Left ventricle myocardium superior (tissue), 1 donor: ENCODE measurements around the gene TMEM266. TPM values are rescaled to one million over a fixed set of nuclear protein-coding genes. Genes with fewer than 3 reads are reported as not detected.
A peak's percentile ranks its signal among the peaks of the same experiment; 100 is the strongest.

Experiments used
- ATAC-seq: fragments of 200-7000 bp; cut with Tn5 transposase; one replicate; pipeline ENCODE4 v1.9.1; 2020; ENCODE audit warnings: mild to moderate bottlenecking, moderate library complexity
- DNase-seq: peaks from one replicate; pipeline ENCODE4 v3.0.0-alpha.2; 2020
- intact Hi-C: fragments of 100-400 bp; cut with micrococcal nuclease; formaldehyde crosslinking; loops from one replicate; pipeline ENCODE4 v1.11.0; 2022
- total RNA-seq: library from RNA; stranded (reverse); fragmentation: NEBNext Ultra II Directional; extraction: Animal tissue kit (Norgen Biotek cat#: 25700); gene quantifications from one replicate; pipeline ENCODE4 v1.2.1, GENCODE V29; 2021
- donor health status: DM: no; HTN: yes; CAD: no; lungs with severe emphysema.

The TMEM266 gene
- total RNA-seq, 1 donor from 2014 or later, result 0.10 TPM

GRCh38 chr15:76153241-76154197, 93.7 kb downstream of the TMEM266 start:
- no peak for DNase-seq
- no peak for ATAC-seq
- intact Hi-C loops, result no loop called here

- no peak for DNase-seq
- ATAC-seq, result no peak
- intact Hi-C loops, result no loop called here
Measured at GRCh38 chr15:76155731-76156130, 95.9 kb downstream of the TMEM266 start.

GRCh38 chr15:76158226-76158625, 98.4 kb downstream of the TMEM266 start:
- ATAC-seq (no peak), DNase-seq (no peak)
- intact Hi-C loops, result no loop called here

- DNase-seq (no peak), ATAC-seq (no peak)
- intact Hi-C loops, result no loop called here
Measured at GRCh38 chr15:76158815-76159214, 99.0 kb downstream of the TMEM266 start.

- intact Hi-C loops, result no loop called here
- ATAC-seq (no peak), DNase-seq (no peak)
Measured at GRCh38 chr15:76159282-76159681, 99.5 kb downstream of the TMEM266 start.

- DNase-seq, result peak; percentile 52
- intact Hi-C loops, result no loop called here
- peak; percentile 57 for ATAC-seq
Measured at GRCh38 chr15:76160426-76161152, 100.8 kb downstream of the TMEM266 start.

GRCh38 chr15:76161153-76162035, 101.6 kb downstream of the TMEM266 start:
- no peak for ATAC-seq
- no peak for DNase-seq
- intact Hi-C loops, result no loop called here

- intact Hi-C loops, result no loop called here
- no peak for ATAC-seq
Measured at GRCh38 chr15:76162036-76162398, 102.2 kb downstream of the TMEM266 start.

GRCh38 chr15:76162784-76163456, 103.1 kb downstream of the TMEM266 start:
- peak; percentile 55 for DNase-seq
- ATAC-seq, result peak; percentile 58
- intact Hi-C loops, result no loop called here

More at GRCh38 chr15:76162036-76162398, 102.2 kb downstream of the TMEM266 start:
- no peak for DNase-seq

GRCh38 chr15:76163457-76164295, 103.9 kb downstream of the TMEM266 start:
- intact Hi-C loops, result no loop called here

GRCh38 chr15:76164602-76165001, 104.8 kb downstream of the TMEM266 start:
- ATAC-seq (no peak), DNase-seq (no peak)
- intact Hi-C loops, result no loop called here

More at GRCh38 chr15:76163457-76164295, 103.9 kb downstream of the TMEM266 start:
- DNase-seq, result peak; percentile 88
- ATAC-seq, result peak; percentile 90

- no peak for DNase-seq
Measured at GRCh38 chr15:76165951-76166350, 106.2 kb downstream of the TMEM266 start.

GRCh38 chr15:76168237-76168984, 108.6 kb downstream of the TMEM266 start:
- DNase-seq (no peak), ATAC-seq (no peak)
- intact Hi-C loops, result no loop called here

More at GRCh38 chr15:76165951-76166350, 106.2 kb downstream of the TMEM266 start:
- ATAC-seq, result no peak
- intact Hi-C loops, result no loop called here

- ATAC-seq (peak; percentile 37), DNase-seq (no peak)
- intact Hi-C loops, result no loop called here
Measured at GRCh38 chr15:76169018-76169417, 109.2 kb downstream of the TMEM266 start.

GRCh38 chr15:76169911-76170800, 110.4 kb downstream of the TMEM266 start:
- intact Hi-C loops, result no loop called here
- DNase-seq (peak; percentile 45), ATAC-seq (peak; percentile 50)

GRCh38 chr15:76172782-76173181, 113.0 kb downstream of the TMEM266 start:
- intact Hi-C loops, result no loop called here
- ATAC-seq (peak; percentile 17), DNase-seq (no peak)
